GM10248 (cell line): Measurements from ENCODE around the gene GRB10.

ENCODE experiments used
- CTCF ChIA-PET: fragments of 300-600 bp; sonication (Branson Sonifier 250); formaldehyde crosslinking; extraction: SDS; loops from one replicate; lab custom pipeline; 2021; ENCODE audit warnings: antibody characterized with exemption; lab: Yijun Ruan, JAX
- POLR2A ChIA-PET: fragments of 350-650 bp; sonication (Branson Sonifier 250); formaldehyde crosslinking; extraction: SDS; loops from one replicate; lab custom pipeline; 2020; ENCODE audit warnings: antibody characterized with exemption; lab: Yijun Ruan, JAX
- DNase-seq: peaks from one replicate; pipeline ENCODE4 v3.0.0; 2012; ENCODE audit errors: extremely low spot score
- CTCF ChIP-seq: IDR thresholded peaks from 2 replicates; pipeline ENCODE4 v1.5.1; 2012; ENCODE audit warnings: mild to moderate bottlenecking, low read depth; ENCODE audit errors: extremely low read depth, missing control alignments, control extremely low read depth

GRB10 gene

GRCh38 chr7:50660830-50661175 is 121.9 kb downstream of the GRB10 start:
- ChIA-PET POLR2A (no interaction called here), CTCF (no interaction called here)
- no peak for DNase-seq
- TF ChIP-seq CTCF = no peak

- TF ChIP-seq CTCF = no peak
- ChIA-PET POLR2A (no interaction called here), CTCF (interaction anchor here (0.9 kb wide), 1 partner anchor 16 kb away, joined by 3 read pairs; no protein-coding TSS in a partner anchor)
- DNase-seq = no peak
These were observed 122.5 kb downstream of the GRB10 start for GRCh38 chr7:50660040-50660829.

GRCh38 chr7:50659329-50659965 is 123.2 kb downstream of the GRB10 start:
- DNase-seq = no peak
- ChIA-PET POLR2A (no interaction called here), CTCF (interaction anchor here (0.9 kb wide), 1 partner anchor 17 kb away, joined by 3 read pairs; no protein-coding TSS in a partner anchor)
- TF ChIP-seq CTCF = no peak

GRCh38 chr7:50658696-50659095 is 124.0 kb downstream of the GRB10 start:
- no peak for DNase-seq
- ChIA-PET POLR2A (no interaction called here), CTCF (no interaction called here)
- no peak for TF ChIP-seq CTCF

- ChIA-PET CTCF (no interaction called here), POLR2A (no interaction called here)
- DNase-seq = no peak
- TF ChIP-seq CTCF = no peak
These were observed 124.8 kb downstream of the GRB10 start for GRCh38 chr7:50657912-50658311.

GRCh38 chr7:50657341-50657873 is 125.3 kb downstream of the GRB10 start:
- no peak for TF ChIP-seq CTCF
- POLR2A ChIA-PET = no interaction called here
- no peak for DNase-seq
- CTCF ChIA-PET = no interaction called here
